Natural killer cell treated with Interleukin-12 subunit alpha and Interleukin-12 subunit beta and Interleukin-15 and Interleukin-18, amount 100 ng/mL, for 72 hours (primary cell): ENCODE measurements around the gene EPSTI1. TPM values are rescaled to one million over a fixed set of nuclear protein-coding genes. Genes with fewer than 3 reads are reported as not detected.

Source experiments
- ATAC-seq, 2 donors: fragments of 150-1000 bp; cut with Tn5 transposase in 1 of 2; sonication (Bioruptor Pico), chemical (Tn5 transposase) in 1 of 2; 2 replicates each; pipeline ENCODE4 v1.10.0; 2021
- DNase-seq: peaks from one replicate; pipeline ENCODE4 v3.0.0; 2022; ENCODE audit warnings: low spot score
- H3K27ac Mint-ChIP-seq, 2 donors: 1 replicate in 1 of 2; 2 replicates in 1 of 2; pipeline ENCODE4 v1.8.0; 2022; ENCODE audit warnings: mixed read lengths in 2 of 2, mild to moderate bottlenecking in 1 of 2, moderate library complexity in 1 of 2
- H3K27me3 Mint-ChIP-seq, 2 donors: 1 replicate in 1 of 2; 2 replicates in 1 of 2; pipeline ENCODE4 v1.8.0; 2022; ENCODE audit warnings: mixed read lengths in 2 of 2
- H3K36me3 Mint-ChIP-seq: one replicate; pipeline ENCODE4 v1.8.0; 2022; ENCODE audit warnings: mixed read lengths
- H3K4me1 Mint-ChIP-seq, 2 donors: 1 replicate in 1 of 2; 2 replicates in 1 of 2; pipeline ENCODE4 v1.8.0; 2022; ENCODE audit warnings: low read depth in 2 of 2, mixed read lengths in 2 of 2, mild to moderate bottlenecking in 1 of 2
- H3K4me3 Mint-ChIP-seq: one replicate; pipeline ENCODE4 v1.8.0; 2022; ENCODE audit warnings: mixed read lengths
- H3K9me3 Mint-ChIP-seq: 2 replicates; pipeline ENCODE4 v1.8.0; 2022; ENCODE audit warnings: mixed read lengths
- total RNA-seq, 2 donors: library from RNA; stranded (reverse); gene quantifications; one replicate each; pipeline ENCODE4 v1.2.3, GENCODE V29; 2022

EPSTI1 gene
- total RNA-seq, 2 donors from 2014 or later: 29.6 to 37.9 TPM

- H3K27ac Mint-ChIP-seq: no peak overlapping the region
- H3K4me1 Mint-ChIP-seq: peaks cover 29 to 50% of the 10 kb centered on the region in 2 donors
- no peaks in the 10 kb centered on the region for H3K9me3 Mint-ChIP-seq
- no peaks in the 10 kb centered on the region for H3K27me3 Mint-ChIP-seq
- no peak for ATAC-seq
- H3K4me3 Mint-ChIP-seq: no peak overlapping the region
- no peak for DNase-seq
- no peaks in the 10 kb centered on the region for H3K36me3 Mint-ChIP-seq
Observed at GRCh38 chr13:42973581-42973980, 18.5 kb downstream of the EPSTI1 start.

GRCh38 chr13:42971691-42972347, 20.2 kb downstream of the EPSTI1 start:
- no peaks in the 10 kb centered on the region for H3K36me3 Mint-ChIP-seq
- no peak for DNase-seq
- peaks cover 19 to 42% of the 10 kb centered on the region in 2 donors for H3K4me1 Mint-ChIP-seq
- H3K4me3 Mint-ChIP-seq: peak overlapping the region; percentile 4
- H3K27me3 Mint-ChIP-seq: no peaks in the 10 kb centered on the region
- H3K27ac Mint-ChIP-seq: peak overlapping the region in 1 of 2 donors; percentile 9
- no peaks in the 10 kb centered on the region for H3K9me3 Mint-ChIP-seq
- ATAC-seq: no peak

DNA sequence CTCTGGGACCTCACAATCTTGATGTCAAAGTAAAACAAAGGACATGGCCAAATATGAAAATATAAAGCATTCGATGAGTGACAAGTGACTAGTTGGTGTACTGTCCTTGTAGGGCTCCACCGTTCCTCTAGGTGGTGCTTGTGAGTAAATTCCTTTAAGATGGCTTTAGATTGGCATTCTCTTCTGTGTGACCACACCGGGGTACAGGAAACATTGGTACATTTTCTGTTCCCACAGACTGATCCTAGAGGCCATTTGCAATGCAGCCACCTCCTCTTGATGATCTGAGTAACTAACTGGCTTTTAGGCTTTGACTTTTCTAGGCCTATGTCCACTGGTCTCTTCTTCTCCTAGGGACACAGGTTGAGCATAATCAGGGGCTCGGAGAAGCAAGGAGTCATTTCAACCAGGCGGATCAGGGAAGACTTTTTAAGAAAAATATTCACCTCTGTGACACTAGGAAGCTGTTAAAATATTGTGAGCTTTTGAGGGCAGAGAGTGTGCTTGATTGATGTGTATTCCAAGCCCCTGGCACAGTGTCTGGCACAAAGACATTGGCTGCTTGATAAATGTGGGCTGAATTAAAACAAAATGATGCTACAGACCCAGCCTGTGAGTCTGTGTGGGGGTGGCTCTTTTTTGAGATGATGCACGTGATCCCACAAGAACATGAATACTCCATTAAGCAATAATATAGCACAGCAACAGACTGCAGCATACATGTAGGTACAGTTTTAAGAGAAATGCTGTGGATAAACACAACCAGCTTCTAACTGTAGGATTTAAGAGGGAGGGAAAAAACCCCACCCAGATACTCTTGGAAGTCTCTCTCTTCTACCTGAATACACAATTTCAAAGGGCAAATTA, 21.0 kb downstream of the EPSTI1 start:
- DNase-seq: peak; percentile 71
- Mint-ChIP-seq H3K9me3 (no peaks in the 10 kb centered on the region), H3K36me3 (no peaks in the 10 kb centered on the region), H3K27ac (peak overlapping the region; percentile 55 to 77), H3K4me1 (peaks cover 19 to 39% of the 10 kb centered on the region in 2 donors), H3K4me3 (peak overlapping the region; percentile 14), H3K27me3 (no peaks in the 10 kb centered on the region)
- ATAC-seq: peak; percentile 85 to 89

DNA sequence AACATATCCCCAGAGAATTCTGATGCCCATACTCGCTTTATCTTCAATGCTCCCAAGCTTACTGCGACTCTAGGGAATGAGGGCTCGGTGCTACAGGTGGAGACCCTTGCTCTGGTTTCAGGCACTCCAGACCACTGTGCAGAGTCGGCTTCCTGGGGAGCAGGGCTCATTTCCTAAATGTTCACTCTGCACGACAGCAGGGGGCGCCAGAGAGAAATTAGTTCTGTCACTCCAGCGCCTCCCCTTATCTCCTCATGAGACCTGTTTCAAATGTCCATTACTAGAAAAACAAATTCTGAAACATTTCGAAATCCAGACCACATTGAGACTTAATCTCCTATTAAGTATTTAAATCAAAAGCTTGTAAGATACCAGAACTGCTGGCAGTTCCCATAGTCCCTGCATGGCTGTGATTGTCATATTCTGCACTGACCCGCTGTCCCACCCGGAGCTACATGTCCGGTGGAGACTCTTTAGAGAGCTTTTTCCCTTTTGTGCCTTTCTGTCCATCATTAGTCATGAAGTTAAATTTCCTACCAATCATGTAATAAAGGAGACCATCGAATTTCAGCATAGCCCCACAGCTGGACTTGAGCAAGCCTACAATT, 22.4 kb downstream of the EPSTI1 start:
- Mint-ChIP-seq H3K4me1 (peaks cover 19 to 30% of the 10 kb centered on the region in 2 donors), H3K4me3 (no peak overlapping the region), H3K27ac (peak overlapping the region in 1 of 2 donors; percentile 56), H3K36me3 (no peaks in the 10 kb centered on the region), H3K27me3 (no peaks in the 10 kb centered on the region), H3K9me3 (no peaks in the 10 kb centered on the region)
- peak; percentile 82 to 85 for ATAC-seq
- peak; percentile 83 for DNase-seq

GRCh38 chr13:42968906-42969305, 23.1 kb downstream of the EPSTI1 start:
- H3K27me3 Mint-ChIP-seq: no peaks in the 10 kb centered on the region
- peaks cover 19 to 27% of the 10 kb centered on the region in 2 donors for H3K4me1 Mint-ChIP-seq
- H3K4me3 Mint-ChIP-seq: no peak overlapping the region
- no peaks in the 10 kb centered on the region for H3K9me3 Mint-ChIP-seq
- no peak overlapping the region for H3K27ac Mint-ChIP-seq
- no peak for DNase-seq
- H3K36me3 Mint-ChIP-seq: no peaks in the 10 kb centered on the region
- no peak for ATAC-seq

GRCh38 chr13:42967660-42968059, 24.4 kb downstream of the EPSTI1 start:
- peaks cover 19 to 27% of the 10 kb centered on the region in 2 donors for H3K4me1 Mint-ChIP-seq
- no peak overlapping the region for H3K27ac Mint-ChIP-seq
- no peak for ATAC-seq
- no peaks in the 10 kb centered on the region for H3K9me3 Mint-ChIP-seq
- peaks cover 11% of the 10 kb centered on the region for H3K36me3 Mint-ChIP-seq
- no peak for DNase-seq
- no peak overlapping the region for H3K4me3 Mint-ChIP-seq
- H3K27me3 Mint-ChIP-seq: no peaks in the 10 kb centered on the region

- no peak overlapping the region for H3K4me3 Mint-ChIP-seq
- DNase-seq: no peak
- peaks cover 18% of the 10 kb centered on the region for H3K36me3 Mint-ChIP-seq
- no peak for ATAC-seq
- H3K4me1 Mint-ChIP-seq: peaks cover 6 to 10% of the 10 kb centered on the region in 2 donors
- no peaks in the 10 kb centered on the region for H3K9me3 Mint-ChIP-seq
- no peaks in the 10 kb centered on the region for H3K27me3 Mint-ChIP-seq
- H3K27ac Mint-ChIP-seq: no peak overlapping the region
Observed at GRCh38 chr13:42965281-42965680, 26.8 kb downstream of the EPSTI1 start.

DNA sequence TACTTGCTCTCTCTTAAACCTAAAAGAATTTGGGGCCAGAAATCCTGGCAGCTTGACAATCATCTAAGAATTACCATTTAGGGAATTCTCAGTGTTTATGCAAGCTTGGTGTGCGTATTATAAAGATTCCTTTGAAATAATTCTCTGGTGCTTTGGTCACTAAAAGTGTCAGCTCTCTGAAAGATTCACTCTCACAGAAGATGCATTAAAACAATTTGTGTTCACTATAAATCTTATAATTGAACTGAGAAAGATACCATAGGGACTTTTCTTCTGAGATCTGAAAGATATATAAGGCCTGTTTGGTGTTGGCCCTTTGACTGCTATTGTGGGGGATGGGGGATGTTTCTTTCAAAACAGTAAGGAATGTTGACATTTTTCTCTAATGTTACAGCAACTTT, 27.3 kb downstream of the EPSTI1 start:
- DNase-seq (no peak), ATAC-seq (no peak)
- H3K4me3 Mint-ChIP-seq: no peak overlapping the region
- H3K27ac Mint-ChIP-seq: no peak overlapping the region
- peaks cover 18% of the 10 kb centered on the region for H3K36me3 Mint-ChIP-seq
- H3K27me3 Mint-ChIP-seq: no peaks in the 10 kb centered on the region
- H3K4me1 Mint-ChIP-seq: peaks cover 4 to 5% of the 10 kb centered on the region in 2 donors
- H3K9me3 Mint-ChIP-seq: no peaks in the 10 kb centered on the region

DNA sequence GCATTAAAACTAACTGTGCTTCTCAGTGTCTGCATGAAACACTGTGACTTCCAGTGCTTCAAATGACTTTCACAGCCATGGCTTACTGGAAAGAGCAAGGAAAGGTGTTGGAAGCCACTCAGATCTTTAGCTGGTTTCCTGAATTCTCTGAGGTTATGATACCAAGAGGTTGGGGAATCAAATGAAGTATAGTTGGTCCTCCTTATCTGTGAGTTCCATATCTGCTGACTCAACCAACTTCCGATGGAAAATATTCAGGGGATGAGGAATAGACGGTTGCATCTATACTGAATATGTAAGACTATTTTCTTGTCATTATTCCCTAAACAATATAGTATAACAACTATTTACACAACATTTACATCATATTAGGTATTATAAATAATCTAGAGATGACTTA, 32.4 kb downstream of the EPSTI1 start:
- H3K27me3 Mint-ChIP-seq: no peaks in the 10 kb centered on the region
- peaks cover 44% of the 10 kb centered on the region for H3K36me3 Mint-ChIP-seq
- ATAC-seq: no peak
- peaks cover 5 to 9% of the 10 kb centered on the region in 2 donors for H3K4me1 Mint-ChIP-seq
- no peak for DNase-seq
- no peaks in the 10 kb centered on the region for H3K9me3 Mint-ChIP-seq
- no peak overlapping the region for H3K4me3 Mint-ChIP-seq
- H3K27ac Mint-ChIP-seq: no peak overlapping the region

- peaks cover 44% of the 10 kb centered on the region for H3K36me3 Mint-ChIP-seq
- H3K4me3 Mint-ChIP-seq: no peak overlapping the region
- H3K9me3 Mint-ChIP-seq: no peaks in the 10 kb centered on the region
- ATAC-seq: no peak
- no peak overlapping the region for H3K27ac Mint-ChIP-seq
- DNase-seq: no peak
- H3K4me1 Mint-ChIP-seq: peaks cover 5 to 9% of the 10 kb centered on the region in 2 donors
- H3K27me3 Mint-ChIP-seq: no peaks in the 10 kb centered on the region
Observed at GRCh38 chr13:42957881-42958280, 34.2 kb downstream of the EPSTI1 start.

DNA sequence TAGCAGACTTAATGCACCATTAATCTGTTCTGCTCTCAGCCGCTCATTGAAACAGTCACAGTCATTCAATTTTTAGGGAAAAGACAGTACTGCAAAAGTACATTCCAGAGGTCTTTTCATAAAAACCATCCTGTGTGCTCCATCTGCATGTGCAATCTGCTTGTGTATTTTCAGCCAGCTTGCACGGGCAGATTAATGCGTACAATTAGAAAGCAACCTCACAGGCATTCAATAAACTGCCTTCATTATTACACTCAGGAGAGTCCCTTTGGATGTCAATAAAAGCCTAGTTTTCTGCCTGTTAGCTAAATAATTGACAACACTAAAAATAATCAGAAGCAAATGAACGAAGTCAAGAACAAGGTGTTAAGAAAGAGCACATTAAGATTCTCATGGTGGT, 41.9 kb downstream of the EPSTI1 start:
- no peak for ATAC-seq
- H3K36me3 Mint-ChIP-seq: peaks cover 43% of the 10 kb centered on the region
- DNase-seq: no peak
- H3K4me1 Mint-ChIP-seq: peaks cover 2 to 4% of the 10 kb centered on the region in 2 donors
- H3K9me3 Mint-ChIP-seq: no peaks in the 10 kb centered on the region
- no peak overlapping the region for H3K27ac Mint-ChIP-seq
- H3K27me3 Mint-ChIP-seq: no peaks in the 10 kb centered on the region
- no peak overlapping the region for H3K4me3 Mint-ChIP-seq

GRCh38 chr13:42947925-42948324, 44.1 kb downstream of the EPSTI1 start:
- Mint-ChIP-seq H3K27ac (no peak overlapping the region), H3K4me1 (peaks cover 6 to 8% of the 10 kb centered on the region in 2 donors), H3K36me3 (peaks cover 47% of the 10 kb centered on the region), H3K27me3 (no peaks in the 10 kb centered on the region), H3K4me3 (no peak overlapping the region), H3K9me3 (no peaks in the 10 kb centered on the region)
- DNase-seq (no peak), ATAC-seq (peak in 1 of 2 donors; percentile 44)

GRCh38 chr13:42946927-42947326, 45.1 kb downstream of the EPSTI1 start:
- H3K4me3 Mint-ChIP-seq: no peak overlapping the region
- peaks cover 38% of the 10 kb centered on the region for H3K36me3 Mint-ChIP-seq
- peak overlapping the region in 1 of 2 donors; percentile 49 for H3K27ac Mint-ChIP-seq
- no peaks in the 10 kb centered on the region for H3K27me3 Mint-ChIP-seq
- DNase-seq (no peak), ATAC-seq (no peak)
- no peaks in the 10 kb centered on the region for H3K9me3 Mint-ChIP-seq
- peaks cover 6 to 8% of the 10 kb centered on the region in 2 donors for H3K4me1 Mint-ChIP-seq
